Brain microvascular endothelial cell (primary cell): ENCODE data around the gene PITPNC1.

ENCODE experiments used
- DNase-seq: peaks from one replicate; pipeline ENCODE4 v3.0.0-alpha.2; 2020
- H3K27ac ChIP-seq: fragments of 250-450 bp; sonication (Bioruptor Pico); 2 replicates; pipeline ENCODE4 v1.5.1; 2020; ENCODE audit warnings: mild to moderate bottlenecking, moderate library complexity
- H3K27me3 ChIP-seq: fragments of 250-450 bp; sonication (Bioruptor Pico); replicated peaks from 2 replicates; pipeline ENCODE4 v1.5.1; 2020; ENCODE audit warnings: mild to moderate bottlenecking
- H3K36me3 ChIP-seq: fragments of 250-450 bp; sonication (Bioruptor Pico); replicated peaks from 2 replicates; pipeline ENCODE4 v1.5.1; 2020; ENCODE audit warnings: mild to moderate bottlenecking
- H3K4me3 ChIP-seq: 2 replicates; pipeline ENCODE4 v1.5.1; 2011; ENCODE audit warnings: low read depth, mild to moderate bottlenecking, control low read depth, low read length, moderate library complexity
- in situ Hi-C: cut with HindIII; loops from 2 replicates; pipeline ENCODE4 v1.10.0; 2017; ENCODE audit warnings: low sequenced_read_pairs, low pct_ligation_motif_present
- TF ChIP-seq, protein P1 (sequence below): IDR thresholded peaks from 2 replicates; pipeline ENCODE4 v1.5.1; 2011; ENCODE audit warnings: low read depth, mild to moderate bottlenecking, moderate library complexity, low read length, control low read depth, inconsistent platforms; ENCODE audit errors: missing control alignments

PITPNC1 gene

GRCh38 chr17:67658265-67658664 lies 281.2 kb downstream of the PITPNC1 start:
- in situ Hi-C loops: no loop called here
- Histone ChIP-seq H3K27me3 (no peaks in the 10 kb centered on the region), H3K36me3 (no peaks in the 10 kb centered on the region), H3K27ac (no peak overlapping the region), H3K4me3 (no peak overlapping the region)
- no peak for DNase-seq
- TF ChIP-seq, protein P1, sequence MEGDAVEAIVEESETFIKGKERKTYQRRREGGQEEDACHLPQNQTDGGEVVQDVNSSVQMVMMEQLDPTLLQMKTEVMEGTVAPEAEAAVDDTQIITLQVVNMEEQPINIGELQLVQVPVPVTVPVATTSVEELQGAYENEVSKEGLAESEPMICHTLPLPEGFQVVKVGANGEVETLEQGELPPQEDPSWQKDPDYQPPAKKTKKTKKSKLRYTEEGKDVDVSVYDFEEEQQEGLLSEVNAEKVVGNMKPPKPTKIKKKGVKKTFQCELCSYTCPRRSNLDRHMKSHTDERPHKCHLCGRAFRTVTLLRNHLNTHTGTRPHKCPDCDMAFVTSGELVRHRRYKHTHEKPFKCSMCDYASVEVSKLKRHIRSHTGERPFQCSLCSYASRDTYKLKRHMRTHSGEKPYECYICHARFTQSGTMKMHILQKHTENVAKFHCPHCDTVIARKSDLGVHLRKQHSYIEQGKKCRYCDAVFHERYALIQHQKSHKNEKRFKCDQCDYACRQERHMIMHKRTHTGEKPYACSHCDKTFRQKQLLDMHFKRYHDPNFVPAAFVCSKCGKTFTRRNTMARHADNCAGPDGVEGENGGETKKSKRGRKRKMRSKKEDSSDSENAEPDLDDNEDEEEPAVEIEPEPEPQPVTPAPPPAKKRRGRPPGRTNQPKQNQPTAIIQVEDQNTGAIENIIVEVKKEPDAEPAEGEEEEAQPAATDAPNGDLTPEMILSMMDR: no peak

- TF ChIP-seq, protein P1: no peak
- H3K4me3 ChIP-seq: no peak overlapping the region
- in situ Hi-C loops: no loop called here
- H3K27me3 ChIP-seq: no peaks in the 10 kb centered on the region
- no peak overlapping the region for H3K27ac ChIP-seq
- no peak for DNase-seq
- H3K36me3 ChIP-seq: no peaks in the 10 kb centered on the region
Measured at GRCh38 chr17:67659028-67659427, 281.9 kb downstream of the PITPNC1 start.

DNA sequence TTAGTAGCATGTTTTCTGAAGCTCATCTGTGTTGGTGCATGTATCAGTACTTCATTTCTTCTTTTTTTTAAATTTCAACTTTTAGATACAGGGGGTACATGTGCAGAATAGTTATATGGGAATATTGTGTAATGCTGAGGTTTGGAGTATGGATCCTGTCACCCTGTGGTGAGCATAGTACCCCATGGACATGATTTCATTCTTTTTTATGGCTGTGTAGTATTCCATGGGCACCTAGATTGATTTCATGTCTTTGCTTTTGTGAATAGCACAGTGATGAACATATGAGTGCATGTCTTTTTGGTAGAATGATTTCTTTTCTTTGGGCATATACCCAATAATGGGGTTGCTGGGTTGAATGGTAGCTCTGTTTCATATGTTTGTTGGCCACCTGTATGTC lies 285.6 kb downstream of the PITPNC1 start:
- no peak for DNase-seq
- Histone ChIP-seq H3K27me3 (no peaks in the 10 kb centered on the region), H3K27ac (no peak overlapping the region), H3K36me3 (no peaks in the 10 kb centered on the region), H3K4me3 (no peak overlapping the region)
- TF ChIP-seq, protein P1: no peak
- in situ Hi-C loops: no loop called here

DNA sequence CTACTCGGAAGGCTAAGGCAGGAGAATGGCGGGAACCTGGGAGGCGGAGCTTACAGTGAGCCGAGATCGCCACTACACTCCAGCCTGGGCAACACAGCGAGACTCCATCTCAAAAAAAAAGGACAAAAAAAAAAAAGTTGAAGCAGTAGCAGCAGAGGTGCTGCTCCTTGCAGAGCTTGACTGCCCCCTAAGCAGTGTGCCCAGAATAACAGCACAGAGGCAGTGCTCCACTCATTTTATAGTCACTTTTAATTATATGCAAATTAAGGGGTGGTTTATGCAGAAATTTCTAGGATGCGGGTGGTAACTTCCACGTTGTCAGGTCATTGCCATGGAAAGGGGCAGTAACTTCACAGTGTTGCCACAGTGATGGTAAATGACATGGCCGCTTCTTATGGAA lies 286.4 kb downstream of the PITPNC1 start:
- in situ Hi-C loops: no loop called here
- Histone ChIP-seq H3K4me3 (no peak overlapping the region), H3K36me3 (no peaks in the 10 kb centered on the region), H3K27ac (no peak overlapping the region), H3K27me3 (no peaks in the 10 kb centered on the region)
- TF ChIP-seq, protein P1: peak; percentile 22
- no peak for DNase-seq

DNA sequence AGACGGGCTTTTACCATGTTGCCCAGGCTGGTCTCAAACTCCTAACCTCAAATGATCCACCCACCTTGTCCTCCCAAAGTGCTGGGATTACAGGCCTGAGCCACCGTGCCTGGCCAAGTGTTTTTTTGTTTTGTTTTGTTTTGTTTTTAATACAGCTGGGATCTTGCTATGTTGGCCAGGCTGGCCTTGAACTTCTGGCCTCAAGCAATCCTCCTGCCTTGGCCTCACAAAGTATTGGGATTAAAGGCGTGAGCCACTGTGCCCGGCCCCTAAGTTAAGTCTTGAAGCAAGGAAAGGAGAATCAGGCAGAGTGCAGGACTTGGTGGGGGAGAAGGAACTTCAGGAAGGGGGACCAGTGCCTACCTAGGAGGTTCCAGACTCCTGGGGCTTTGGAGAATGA lies 288.9 kb downstream of the PITPNC1 start:
- TF ChIP-seq, protein P1: no peak
- DNase-seq: no peak
- no peak overlapping the region for H3K4me3 ChIP-seq
- no peaks in the 10 kb centered on the region for H3K27me3 ChIP-seq
- no peaks in the 10 kb centered on the region for H3K36me3 ChIP-seq
- H3K27ac ChIP-seq: no peak overlapping the region
- in situ Hi-C loops: no loop called here

DNA sequence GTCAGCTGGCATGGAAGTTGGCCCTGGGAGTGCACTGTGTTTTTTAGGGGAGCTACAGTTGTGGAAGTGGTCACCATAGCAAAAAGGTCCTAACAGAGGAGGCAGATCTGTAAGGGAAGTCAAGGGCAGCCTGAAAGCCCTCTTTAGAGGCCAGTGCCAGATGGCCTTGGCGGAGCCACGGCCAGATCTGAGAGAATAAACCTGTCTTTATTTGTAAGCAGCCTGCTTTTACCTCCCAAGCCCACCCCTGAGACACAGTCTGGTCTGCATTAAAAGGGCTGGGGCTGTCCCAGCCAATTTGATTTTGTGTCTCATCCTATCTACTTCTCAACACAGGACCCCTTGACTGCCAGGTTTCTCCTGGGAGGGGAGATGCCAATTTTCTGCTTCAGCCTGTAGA lies 289.6 kb downstream of the PITPNC1 start:
- no peak for DNase-seq
- H3K4me3 ChIP-seq: no peak overlapping the region
- no peak overlapping the region for H3K27ac ChIP-seq
- TF ChIP-seq, protein P1: no peak
- no peaks in the 10 kb centered on the region for H3K36me3 ChIP-seq
- in situ Hi-C loops: no loop called here
- no peaks in the 10 kb centered on the region for H3K27me3 ChIP-seq
